HepG2 (cell line): ENCODE data around the gene KIAA1217. TPM values are rescaled to one million over a fixed set of nuclear protein-coding genes. Genes with fewer than 3 reads are reported as not detected.

Experiments used
- ATAC-seq: fragments of 200-7000 bp; cut with Tn5 transposase; 3 replicates; pipeline ENCODE4 v1.9.1; 2020; ENCODE audit warnings: mild to moderate bottlenecking, moderate library complexity
- BruUV-seq: library from RNA; stranded (reverse); fragments of 400-500 nt; replicated peaks from 2 replicates; lab custom pipeline; 2021; lab: Mats Ljungman, UMichigan
- CTCF ChIA-PET: fragments of 300-600 bp; formaldehyde crosslinking; extraction: SDS; loops from one replicate; lab custom pipeline; 2021; ENCODE audit warnings: low total read pairs, inconsistent platforms, low intra/inter-chr PET ratio; lab: Yijun Ruan, JAX
- POLR2A ChIA-PET: fragments of 350-600 bp; sonication (Branson Sonifier 250); formaldehyde crosslinking; loops from one replicate; lab custom pipeline; 2020; ENCODE audit warnings: antibody characterized with exemption, inconsistent platforms; lab: Yijun Ruan, JAX
- DNase-seq: peaks from one replicate; pipeline ENCODE4 v3.0.0-alpha.2; 2015; ENCODE audit warnings: low spot score
- FAIRE-seq: peaks from 3 replicates; lab custom pipeline; 2011; peaks lifted over from hg19 to GRCh38; lab: Jason Lieb, UNC
- H2AFZ ChIP-seq: one replicate; pipeline ENCODE4 v1.6.1; 2011; ENCODE audit warnings: low read length, inconsistent platforms
- H3K27ac ChIP-seq: fragments of 300-600 bp; 3 replicates; pipeline ENCODE4 v1.8.0; 2011; ENCODE audit warnings: mixed run types, mild to moderate bottlenecking, mixed read lengths, low read length, inconsistent platforms; ENCODE audit not compliant: insufficient read depth; ENCODE audit errors: extremely low read length
- H3K27me3 ChIP-seq, 2 experiments: fragments of 200-600 bp in 1 of 2; 2 replicates in 1 of 2; 3 replicates in 1 of 2; pipeline versions ENCODE4 v1.6.0 to v1.8.0; 2011; ENCODE audit warnings: low read length in 2 of 2, mild to moderate bottlenecking in 2 of 2, moderate library complexity in 2 of 2, inconsistent platforms in 1 of 2; ENCODE audit not compliant: insufficient read depth in 2 of 2, control insufficient read depth in 1 of 2
- H3K36me3 ChIP-seq, 2 experiments: fragments of 200-600 bp in 1 of 2; replicated peaks in 1 of 2; 2 replicates in 1 of 2; 3 replicates in 1 of 2; pipeline versions ENCODE4 v1.5.1 to v1.8.0; 2011; ENCODE audit warnings: low read length in 2 of 2, inconsistent platforms in 1 of 2; ENCODE audit not compliant: insufficient read depth in 2 of 2, control insufficient read depth in 1 of 2
- H3K4me1 ChIP-seq: 2 replicates; pipeline ENCODE4 v1.5.1; 2012; ENCODE audit warnings: low read length, inconsistent platforms; ENCODE audit not compliant: insufficient read depth
- H3K4me2 ChIP-seq: 2 replicates; pipeline ENCODE4 v1.6.0; 2011; ENCODE audit warnings: low read depth, low read length, inconsistent platforms
- H3K4me3 ChIP-seq, 3 experiments: fragments of 200-600 bp in 1 of 3; sonication (generic), shearing (Covaris generic) in 1 of 3; replicated peaks in 1 of 3; 2 replicates each; pipeline ENCODE4 v1.5.1; 2011 to 2016; ENCODE audit warnings: low read length in 3 of 3, inconsistent platforms in 2 of 3, low read depth in 2 of 3, mild to moderate bottlenecking in 2 of 3, control low read depth in 1 of 3, mixed read lengths in 1 of 3; ENCODE audit not compliant: insufficient read depth in 1 of 3
- H3K79me2 ChIP-seq: one replicate; pipeline ENCODE4 v1.6.1; 2011; ENCODE audit warnings: low read length, inconsistent platforms; ENCODE audit not compliant: insufficient read depth
- H3K9ac ChIP-seq: 2 replicates; pipeline ENCODE4 v1.6.0; 2011; ENCODE audit warnings: mild to moderate bottlenecking, low read depth, low read length, inconsistent platforms; ENCODE audit not compliant: insufficient read depth
- H3K9me3 ChIP-seq: 2 replicates; pipeline ENCODE4 v1.5.1; 2012; ENCODE audit warnings: mild to moderate bottlenecking, low read length
- H4K20me1 ChIP-seq: 2 replicates; pipeline ENCODE4 v1.6.0; 2011; ENCODE audit warnings: inconsistent platforms, mild to moderate bottlenecking, low read length, moderate library complexity; ENCODE audit not compliant: insufficient read depth
- ATF6 ChIP-seq: sonication (generic); formaldehyde crosslinking; conservative IDR thresholded peaks from 2 replicates; pipeline ENCODE4 v1.4.0; 2020; ENCODE audit warnings: missing genetic modification reagents
- BRD4 ChIP-seq: sonication (generic); formaldehyde crosslinking; IDR thresholded peaks from 2 replicates; pipeline ENCODE4 v1.4.0; 2020; ENCODE audit warnings: missing genetic modification reagents
- GLI4 ChIP-seq: sonication (generic); formaldehyde crosslinking; IDR thresholded peaks from 2 replicates; pipeline ENCODE4 v1.5.1; 2020; ENCODE audit warnings: missing genetic modification reagents, mild to moderate bottlenecking, moderate library complexity, borderline replicate concordance
- GTF3A ChIP-seq: sonication (generic); formaldehyde crosslinking; conservative IDR thresholded peaks from 2 replicates; pipeline ENCODE4 v1.4.0; 2020; ENCODE audit warnings: mild to moderate bottlenecking, missing genetic modification reagents
- KLF12 ChIP-seq: sonication (generic); formaldehyde crosslinking; IDR thresholded peaks from 2 replicates; pipeline ENCODE4 v1.4.0; 2020; ENCODE audit warnings: missing genetic modification reagents, borderline replicate concordance
- NFE2 ChIP-seq: sonication (generic); formaldehyde crosslinking; IDR thresholded peaks from 2 replicates; pipeline ENCODE4 v1.4.0; 2020; ENCODE audit warnings: missing genetic modification reagents
- NFKB2 ChIP-seq: sonication (generic); formaldehyde crosslinking; IDR thresholded peaks from 2 replicates; pipeline ENCODE4 v1.4.0; 2020; ENCODE audit warnings: missing genetic modification reagents, borderline replicate concordance
- POGK ChIP-seq: sonication (generic); formaldehyde crosslinking; conservative IDR thresholded peaks from 2 replicates; pipeline ENCODE4 v1.8.0; 2022; ENCODE audit warnings: mild to moderate bottlenecking, moderate library complexity, missing genetic modification reagents
- RCOR2 ChIP-seq: IDR thresholded peaks from 2 replicates; pipeline ENCODE4 v1.6.1; 2016; ENCODE audit warnings: missing biosample characterization, missing genetic modification reagents
- ZBTB7B ChIP-seq: sonication (generic); formaldehyde crosslinking; IDR thresholded peaks from 2 replicates; pipeline ENCODE4 v1.4.0; 2020; ENCODE audit warnings: missing genetic modification reagents
- ZFP37 ChIP-seq: sonication (generic); formaldehyde crosslinking; IDR thresholded peaks from 2 replicates; pipeline ENCODE4 v1.4.0; 2020; ENCODE audit warnings: missing genetic modification reagents, borderline replicate concordance
- ZMAT3 ChIP-seq: sonication (generic); formaldehyde crosslinking; conservative IDR thresholded peaks from 2 replicates; pipeline ENCODE4 v1.7.0; 2021; ENCODE audit warnings: missing genetic modification reagents
- ZNF160 ChIP-seq: sonication (generic); formaldehyde crosslinking; IDR thresholded peaks from 2 replicates; pipeline ENCODE4 v1.8.0; 2022; ENCODE audit warnings: mild to moderate bottlenecking, inconsistent platforms, missing genetic modification reagents
- ZNF607 ChIP-seq: sonication (generic); formaldehyde crosslinking; IDR thresholded peaks from 2 replicates; pipeline ENCODE4 v1.5.1; 2020; ENCODE audit warnings: missing genetic modification reagents, mild to moderate bottlenecking, borderline replicate concordance
- ZNF670 ChIP-seq: sonication (generic); formaldehyde crosslinking; IDR thresholded peaks from 2 replicates; pipeline ENCODE4 v1.8.0; 2022; ENCODE audit warnings: mild to moderate bottlenecking, missing genetic modification reagents, borderline replicate concordance
- ZSCAN31 ChIP-seq: sonication (generic); formaldehyde crosslinking; IDR thresholded peaks from 2 replicates; pipeline ENCODE4 v1.5.0; 2020; ENCODE audit warnings: low read depth, mild to moderate bottlenecking, missing genetic modification reagents
- WGBS: methylation state at CpG from one replicate; pipeline ENCODE4 v1.1.6; 2017; ENCODE audit warnings: low lambda C conversion rate; 5-methylcytosine and 5-hydroxymethylcytosine counted together
- in situ Hi-C: cut with HindIII; loops from 2 replicates; pipeline ENCODE4 v1.10.0; 2017; ENCODE audit warnings: low pct_unique_long_range_greater_than_20kb; ENCODE audit not compliant: extremely low pct_ligation_motif_present
- intact Hi-C: fragments of 100-400 bp; cut with micrococcal nuclease; formaldehyde crosslinking; loops from one replicate; pipeline ENCODE4 v1.10.0; 2022; ENCODE audit not compliant: unreplicated experiment
- polyA plus RNA-seq, 8 experiments: library from polyadenylated mRNA; depleted of rRNA in 3 of 8; stranded (reverse) in 7 of 8; unstranded in 1 of 8; fragments of >200 nt; fragmentation: Illumina TruSeq in 4 of 8; extraction: Trizol in 4 of 8; gene quantifications; 2 replicates each; pipeline versions ENCODE4 v1.2.1 to v1.2.3, GENCODE V29; 2011 to 2016; ENCODE audit warnings: low read depth in 4 of 8, missing spikeins in 1 of 8, mixed read lengths in 1 of 8; ENCODE audit not compliant: insufficient read depth in 1 of 8
- total RNA-seq, 5 experiments: library from RNA; depleted of rRNA; stranded (reverse); fragments of >200 nt; fragmentation: Illumina TruSeq; extraction: Trizol; gene quantifications; 2 replicates each; pipeline ENCODE4 v1.2.3, GENCODE V29; 2016; ENCODE audit warnings: low read depth in 1 of 5

Gene KIAA1217
- total and polyA plus RNA-seq, 2 of the 13 experiments (the other 11 are each of a cell fraction or from before 2014, with no cell fraction given): 4.6 to 10.9 TPM

- no peak overlapping the region for H3K27ac ChIP-seq
- POLR2A ChIA-PET: no interaction called here
- ATAC-seq (no peak), FAIRE-seq (no peak), DNase-seq (no peak)
- no peaks in the 10 kb centered on the region for H4K20me1 ChIP-seq
- H3K4me2 ChIP-seq: no peak overlapping the region
- WGBS: over 99% methylated on average over 4 of the region's 4 CpGs
- no peaks in the 10 kb centered on the region for H3K9me3 ChIP-seq
- intact Hi-C loops: no loop called here
- no TSS peak for BruUV-seq
- no peak overlapping the region for H3K9ac ChIP-seq
- H2AFZ ChIP-seq: no peak overlapping the region
- no peaks in the 10 kb centered on the region for H3K27me3 ChIP-seq
- H3K79me2 ChIP-seq: no peaks in the 10 kb centered on the region
- TF ChIP-seq RCOR2 (CRISPR knock-in tag): no peak
- no peak for TF ChIP-seq KLF12 (CRISPR knock-in tag)
- in situ Hi-C loops: no loop called here
- peaks cover 13 to 29% of the 10 kb centered on the region in 2 experiments for H3K36me3 ChIP-seq
- H3K4me1 ChIP-seq: peaks cover 9% of the 10 kb centered on the region; the same call in 1 of the 2 replicates
- CTCF ChIA-PET: no interaction called here
- no peak overlapping the region for H3K4me3 ChIP-seq
These were observed 284.2 kb downstream of the KIAA1217 start for GRCh38 chr10:24493165-24493564.

GRCh38 chr10:24494236-24494635 is 285.3 kb downstream of the KIAA1217 start:
- Histone ChIP-seq H4K20me1 (no peaks in the 10 kb centered on the region), H3K27me3 (no peaks in the 10 kb centered on the region), H3K4me3 (no peak overlapping the region), H3K4me1 (no peaks in the 10 kb centered on the region), H3K9ac (no peak overlapping the region), H3K9me3 (no peaks in the 10 kb centered on the region), H3K4me2 (no peak overlapping the region), H3K36me3 (peaks cover 13 to 29% of the 10 kb centered on the region in 2 experiments), H3K79me2 (no peaks in the 10 kb centered on the region), H2AFZ (no peak overlapping the region), H3K27ac (no peak overlapping the region)
- TF ChIP-seq ZBTB7B (CRISPR knock-in tag): no peak
- TF ChIP-seq ZNF670: no peak
- TF ChIP-seq ZFP37 (CRISPR knock-in tag): no peak
- no peak for TF ChIP-seq ZNF160 (CRISPR knock-in tag)
- TF ChIP-seq POGK (CRISPR knock-in tag): no peak
- TF ChIP-seq NFE2 (CRISPR knock-in tag): no peak
- no peak for TF ChIP-seq ATF6 (CRISPR knock-in tag)
- TF ChIP-seq BRD4: no peak
- no peak for TF ChIP-seq ZMAT3 (CRISPR knock-in tag)
- TF ChIP-seq NFKB2 (CRISPR knock-in tag): no peak
- TF ChIP-seq ZSCAN31 (CRISPR knock-in tag): no peak
- no peak for TF ChIP-seq ZNF607 (CRISPR knock-in tag)
- no peak for TF ChIP-seq GLI4 (CRISPR knock-in tag)
- TF ChIP-seq GTF3A (CRISPR knock-in tag): no peak
- intact Hi-C loops: no loop called here
- CTCF ChIA-PET: no interaction called here
- no peak for DNase-seq
- POLR2A ChIA-PET: no interaction called here
- in situ Hi-C loops: no loop called here
- 96% methylated on average over 8 of the region's 8 CpGs for WGBS
- no peak for FAIRE-seq
- BruUV-seq: no TSS peak
- no peak for ATAC-seq
